Activated naive CD4-positive, alpha-beta T cell treated with anti-CD3 and anti-CD28 coated beads, Interleukin-2, amount 50 U/mL, for 72 hours (primary cell): ENCODE data around the gene COL4A1. TPM values are rescaled to one million over a fixed set of nuclear protein-coding genes. Genes with fewer than 3 reads are reported as not detected.
A peak's percentile ranks its signal among the peaks of the same experiment; 100 is the strongest.
"Not testable (repeated sequence)": the region's sequence is repeated elsewhere in the genome, so short reads cannot be mapped to it uniquely, and the experiment has no call there.

Experiments used
- ATAC-seq, 2 donors: fragments of 150-1000 bp; cut with Tn5 transposase; 2 replicates each; pipeline ENCODE4 v1.10.0; 2021; ENCODE audit warnings: mild to moderate bottlenecking in 2 of 2, moderate library complexity in 2 of 2
- DNase-seq, 2 donors: peaks; one replicate each; pipeline ENCODE4 v3.0.0; 2021 to 2022; ENCODE audit warnings: low spot score in 2 of 2
- H3K27ac Mint-ChIP-seq, 2 donors: one replicate each; pipeline ENCODE4 v1.8.0; 2022; ENCODE audit warnings: mild to moderate bottlenecking in 2 of 2, mixed read lengths in 2 of 2
- H3K36me3 Mint-ChIP-seq, 2 donors: one replicate each; pipeline ENCODE4 v1.8.0; 2022; ENCODE audit warnings: mixed read lengths in 2 of 2
- H3K9me3 Mint-ChIP-seq, 2 donors: one replicate each; pipeline ENCODE4 v1.8.0; 2022; ENCODE audit warnings: mixed read lengths in 2 of 2
- total RNA-seq, 2 donors: library from RNA; stranded (reverse); gene quantifications; one replicate each; pipeline ENCODE4 v1.2.3, GENCODE V29; 2022

Gene COL4A1
- total RNA-seq, 2 donors from 2014 or later, result 0.14 TPM; not detected in 1

- Mint-ChIP-seq H3K9me3 (no peaks in the 10 kb centered on the region), H3K27ac (no peak overlapping the region), H3K36me3 (peaks cover 0 to 5% of the 10 kb centered on the region in 2 donors)
- DNase-seq, result no peak
- ATAC-seq, result no peak
These were observed 12.0 kb upstream of the COL4A1 start for GRCh38 chr13:110318920-110319319.

GRCh38 chr13:110317496-110318195 lies 10.7 kb upstream of the COL4A1 start:
- ATAC-seq (no peak), DNase-seq (no peak)
- peaks cover 0 to 5% of the 10 kb centered on the region in 2 donors for H3K36me3 Mint-ChIP-seq
- H3K9me3 Mint-ChIP-seq, result no peaks in the 10 kb centered on the region
- no peak overlapping the region for H3K27ac Mint-ChIP-seq

GRCh38 chr13:110317093-110317492 lies 10.1 kb upstream of the COL4A1 start:
- H3K36me3 Mint-ChIP-seq, result peaks cover 0 to 5% of the 10 kb centered on the region in 2 donors
- H3K9me3 Mint-ChIP-seq, result no peaks in the 10 kb centered on the region
- ATAC-seq (no peak), DNase-seq (no peak)
- no peak overlapping the region for H3K27ac Mint-ChIP-seq

- no peak for DNase-seq
- H3K27ac Mint-ChIP-seq, result no peak overlapping the region
- H3K9me3 Mint-ChIP-seq, result no peaks in the 10 kb centered on the region
- no peak for ATAC-seq
- H3K36me3 Mint-ChIP-seq, result peaks cover 0 to under 1% of the 10 kb centered on the region in 2 donors
These were observed 9.2 kb upstream of the COL4A1 start for GRCh38 chr13:110316196-110316595.

GRCh38 chr13:110314516-110315245 lies 7.7 kb upstream of the COL4A1 start:
- no peak overlapping the region for H3K27ac Mint-ChIP-seq
- DNase-seq, result no peak
- ATAC-seq, result no peak
- no peaks in the 10 kb centered on the region for H3K9me3 Mint-ChIP-seq
- no peaks in the 10 kb centered on the region for H3K36me3 Mint-ChIP-seq

GRCh38 chr13:110313733-110314132 lies 6.8 kb upstream of the COL4A1 start:
- H3K9me3 Mint-ChIP-seq, ATAC-seq, H3K27ac Mint-ChIP-seq, DNase-seq, H3K36me3 Mint-ChIP-seq: not testable (repeated sequence)

GRCh38 chr13:110313261-110313660 lies 6.3 kb upstream of the COL4A1 start:
- DNase-seq, H3K27ac Mint-ChIP-seq, H3K9me3 Mint-ChIP-seq, H3K36me3 Mint-ChIP-seq, ATAC-seq: not testable (repeated sequence)

- ATAC-seq (no peak), DNase-seq (no peak)
These were observed 5.5 kb upstream of the COL4A1 start for GRCh38 chr13:110312339-110313031.

GRCh38 chr13:110311443-110312338 lies 4.7 kb upstream of the COL4A1 start:
- ATAC-seq (no peak), DNase-seq (no peak)
- no peaks in the 10 kb centered on the region for H3K9me3 Mint-ChIP-seq

More at GRCh38 chr13:110312339-110313031, 5.5 kb upstream of the COL4A1 start:
- H3K27ac Mint-ChIP-seq, result no peak overlapping the region
- no peaks in the 10 kb centered on the region for H3K9me3 Mint-ChIP-seq
- peaks cover 0 to 6% of the 10 kb centered on the region in 2 donors for H3K36me3 Mint-ChIP-seq

GRCh38 chr13:110310541-110311442 lies 3.8 kb upstream of the COL4A1 start:
- Mint-ChIP-seq H3K27ac (no peak overlapping the region), H3K36me3 (peaks cover 0 to 6% of the 10 kb centered on the region in 2 donors), H3K9me3 (no peaks in the 10 kb centered on the region)
- ATAC-seq (no peak), DNase-seq (no peak)

More at GRCh38 chr13:110311443-110312338, 4.7 kb upstream of the COL4A1 start:
- H3K36me3 Mint-ChIP-seq, result peaks cover 0 to 6% of the 10 kb centered on the region in 2 donors
- H3K27ac Mint-ChIP-seq, result no peak overlapping the region

- DNase-seq (no peak), ATAC-seq (no peak)
- Mint-ChIP-seq H3K9me3 (no peaks in the 10 kb centered on the region), H3K27ac (no peak overlapping the region), H3K36me3 (peaks cover 0 to 6% of the 10 kb centered on the region in 2 donors)
These were observed 2.9 kb upstream of the COL4A1 start for GRCh38 chr13:110309661-110310524.

GRCh38 chr13:110308656-110309359 lies 1.9 kb upstream of the COL4A1 start:
- Mint-ChIP-seq H3K9me3 (no peaks in the 10 kb centered on the region), H3K27ac (no peak overlapping the region), H3K36me3 (peaks cover 0 to 6% of the 10 kb centered on the region in 2 donors)
- ATAC-seq, result no peak
- no peak for DNase-seq

GRCh38 chr13:110307767-110308655 lies 1.1 kb upstream of the COL4A1 start:
- H3K36me3 Mint-ChIP-seq, result peaks cover 0 to 6% of the 10 kb centered on the region in 2 donors
- no peaks in the 10 kb centered on the region for H3K9me3 Mint-ChIP-seq
- H3K27ac Mint-ChIP-seq, result no peak overlapping the region
- DNase-seq, result no peak
- ATAC-seq, result peak in 1 of 2 donors; percentile 19
